H9 (cell line): ENCODE data around the gene OLR1. TPM values are rescaled to one million over a fixed set of nuclear protein-coding genes. Genes with fewer than 3 reads are reported as not detected.

Experiments
- DNase-seq: peaks from one replicate; pipeline ENCODE4 v3.0.0-alpha.2; 2017
- H2AFZ ChIP-seq: one replicate; pipeline ENCODE4 v1.6.1; 2013; ENCODE audit warnings: mild to moderate bottlenecking, low read length, control low read depth, moderate library complexity
- H2AK5ac ChIP-seq: 2 replicates; pipeline ENCODE4 v1.6.1; 2013; ENCODE audit warnings: low read length, control low read depth, mixed read lengths; ENCODE audit not compliant: insufficient read length
- H2BK120ac ChIP-seq: one replicate; pipeline ENCODE4 v1.6.1; 2013; ENCODE audit warnings: low read depth, mild to moderate bottlenecking, low read length, control low read depth, inconsistent platforms; ENCODE audit not compliant: poor library complexity, severe bottlenecking
- H2BK12ac ChIP-seq: 2 replicates; pipeline ENCODE4 v1.6.1; 2013; ENCODE audit warnings: low read length, control low read depth, mixed read lengths, low read depth; ENCODE audit not compliant: insufficient read length
- H2BK15ac ChIP-seq: 2 replicates; pipeline ENCODE4 v1.6.1; 2013; ENCODE audit warnings: low read depth, low read length, control low read depth
- H2BK20ac ChIP-seq: one replicate; pipeline ENCODE4 v1.6.1; 2013; ENCODE audit warnings: low read depth, mild to moderate bottlenecking, low read length, control low read depth, inconsistent platforms; ENCODE audit not compliant: poor library complexity, severe bottlenecking
- H2BK5ac ChIP-seq: 2 replicates; pipeline ENCODE4 v1.6.1; 2013; ENCODE audit warnings: low read length, control low read depth, mixed read lengths; ENCODE audit not compliant: insufficient read length
- H3K14ac ChIP-seq: 2 replicates; pipeline ENCODE4 v1.6.1; 2013; ENCODE audit warnings: low read length, control low read depth; ENCODE audit not compliant: insufficient read depth
- H3K18ac ChIP-seq: 2 replicates; pipeline ENCODE4 v1.6.1; 2013; ENCODE audit warnings: low read depth, mild to moderate bottlenecking, mixed read lengths, low read length, control low read depth; ENCODE audit not compliant: insufficient read length
- H3K23ac ChIP-seq: 2 replicates; pipeline ENCODE4 v1.6.1; 2013; ENCODE audit warnings: low read length, control low read depth, mixed read lengths, low read depth; ENCODE audit not compliant: insufficient read length
- H3K23me2 ChIP-seq: 2 replicates; pipeline ENCODE4 v1.6.1; 2013; ENCODE audit warnings: low read depth, mild to moderate bottlenecking, mixed read lengths, low read length, control low read depth; ENCODE audit not compliant: insufficient read length, poor library complexity, severe bottlenecking
- H3K27ac ChIP-seq: 2 replicates; pipeline ENCODE4 v1.5.1; 2013; ENCODE audit warnings: low read length, control low read depth, mixed read lengths, low read depth; ENCODE audit not compliant: insufficient read length
- H3K27me3 ChIP-seq: 2 replicates; pipeline ENCODE4 v1.6.1; 2013; ENCODE audit warnings: low read length, control low read depth, inconsistent platforms; ENCODE audit not compliant: insufficient read depth
- H3K4ac ChIP-seq: 2 replicates; pipeline ENCODE4 v1.6.1; 2013; ENCODE audit warnings: low read depth, mild to moderate bottlenecking, control low read depth, inconsistent platforms, low read length, moderate library complexity
- H3K4me1 ChIP-seq: 2 replicates; pipeline ENCODE4 v1.6.1; 2013; ENCODE audit warnings: low read length, control low read depth, inconsistent platforms; ENCODE audit not compliant: insufficient read depth
- H3K4me2 ChIP-seq: 2 replicates; pipeline ENCODE4 v1.6.1; 2013; ENCODE audit warnings: low read length, control low read depth, mixed read lengths; ENCODE audit not compliant: insufficient read length, insufficient read depth
- H3K56ac ChIP-seq: 2 replicates; pipeline ENCODE4 v1.6.1; 2013; ENCODE audit warnings: low read depth, mild to moderate bottlenecking, mixed read lengths, low read length, control low read depth; ENCODE audit not compliant: insufficient read length
- H3K79me1 ChIP-seq: 2 replicates; pipeline ENCODE4 v1.6.1; 2013; ENCODE audit warnings: low read depth, mild to moderate bottlenecking, moderate library complexity, low read length, control low read depth, inconsistent platforms; ENCODE audit not compliant: insufficient read depth, poor library complexity, severe bottlenecking
- H3K79me2 ChIP-seq: 2 replicates; pipeline ENCODE4 v1.6.1; 2013; ENCODE audit warnings: low read length, control low read depth, inconsistent platforms; ENCODE audit not compliant: insufficient read depth
- H3K9ac ChIP-seq: 2 replicates; pipeline ENCODE4 v1.6.1; 2013; ENCODE audit warnings: low read length, control low read depth, mixed read lengths; ENCODE audit not compliant: insufficient read length; ENCODE audit errors: extremely low read depth
- H3K9me3 ChIP-seq: one replicate; pipeline ENCODE4 v1.6.1; 2013; ENCODE audit warnings: low read depth, low read length, inconsistent platforms; ENCODE audit not compliant: control insufficient read depth
- H3T11ph ChIP-seq: one replicate; pipeline ENCODE4 v1.6.1; 2013; ENCODE audit warnings: mild to moderate bottlenecking, low read length, control low read depth, inconsistent platforms
- H4K20me1 ChIP-seq: one replicate; pipeline ENCODE4 v1.6.1; 2013; ENCODE audit not compliant: control insufficient read depth, insufficient read length, insufficient read depth
- H4K5ac ChIP-seq: 2 replicates; pipeline ENCODE4 v1.6.1; 2013; ENCODE audit warnings: low read depth, mild to moderate bottlenecking, mixed read lengths, low read length, control low read depth; ENCODE audit not compliant: insufficient read length
- H4K8ac ChIP-seq: replicated peaks from 2 replicates; pipeline ENCODE4 v1.6.1; 2013; ENCODE audit warnings: low read length, control low read depth, mixed read lengths, low read depth; ENCODE audit not compliant: insufficient read length
- H4K91ac ChIP-seq: 2 replicates; pipeline ENCODE4 v1.6.1; 2013; ENCODE audit warnings: low read depth, mild to moderate bottlenecking, moderate library complexity, mixed read lengths, low read length, control low read depth; ENCODE audit not compliant: insufficient read length
- H3K27ac Mint-ChIP-seq, 3 experiments: 2 replicates in 2 of 3; 3 replicates in 1 of 3; pipeline ENCODE4 v1.8.0; 2020 to 2021; ENCODE audit warnings: mixed read lengths in 3 of 3, mild to moderate bottlenecking in 1 of 3, moderate library complexity in 1 of 3
- H3K27me3 Mint-ChIP-seq: 2 replicates; pipeline ENCODE4 v1.8.0; 2021; ENCODE audit warnings: low read depth, mild to moderate bottlenecking, moderate library complexity, mixed read lengths
- H3K36me3 Mint-ChIP-seq, 3 experiments: 2 replicates in 2 of 3; 3 replicates in 1 of 3; pipeline ENCODE4 v1.8.0; 2020 to 2021; ENCODE audit warnings: low read depth in 3 of 3, mixed read lengths in 3 of 3; ENCODE audit not compliant: insufficient read depth in 1 of 3
- H3K4me1 Mint-ChIP-seq, 2 experiments: 2 replicates each; pipeline ENCODE4 v1.8.0; 2020; ENCODE audit warnings: mixed read lengths in 2 of 2
- H3K4me3 Mint-ChIP-seq, 2 experiments: 2 replicates in 1 of 2; 3 replicates in 1 of 2; pipeline ENCODE4 v1.8.0; 2020 to 2021; ENCODE audit warnings: mild to moderate bottlenecking in 2 of 2, mixed read lengths in 2 of 2, moderate library complexity in 1 of 2
- H3K9me3 Mint-ChIP-seq, 2 experiments: 2 replicates in 1 of 2; 3 replicates in 1 of 2; pipeline ENCODE4 v1.8.0; 2020; ENCODE audit warnings: mild to moderate bottlenecking in 2 of 2, mixed read lengths in 2 of 2, moderate library complexity in 1 of 2
- CTCF ChIP-seq: fragments of 200-600 bp; sonication (generic); conservative IDR thresholded peaks from 3 replicates; pipeline ENCODE4 v1.8.0; 2021; ENCODE audit warnings: antibody characterized with exemption, mild to moderate bottlenecking
- WGBS: extraction: QIAGEN DNeasy Blood & Tissue Kit; methylation state at CpG from one replicate; pipeline ENCODE4 v1.1.7; 2013; ENCODE audit warnings: missing lambda C conversion rate, low lambda C conversion rate, mixed read lengths; ENCODE audit not compliant: insufficient read length; ENCODE audit errors: extremely low coverage; 5-methylcytosine and 5-hydroxymethylcytosine counted together
- total RNA-seq: library from RNA; stranded (reverse); gene quantifications from 2 replicates; pipeline ENCODE4 v1.2.1, GENCODE V29; 2021

OLR1 gene
- total RNA-seq, 1 experiment from 2014 or later: not detected

DNA sequence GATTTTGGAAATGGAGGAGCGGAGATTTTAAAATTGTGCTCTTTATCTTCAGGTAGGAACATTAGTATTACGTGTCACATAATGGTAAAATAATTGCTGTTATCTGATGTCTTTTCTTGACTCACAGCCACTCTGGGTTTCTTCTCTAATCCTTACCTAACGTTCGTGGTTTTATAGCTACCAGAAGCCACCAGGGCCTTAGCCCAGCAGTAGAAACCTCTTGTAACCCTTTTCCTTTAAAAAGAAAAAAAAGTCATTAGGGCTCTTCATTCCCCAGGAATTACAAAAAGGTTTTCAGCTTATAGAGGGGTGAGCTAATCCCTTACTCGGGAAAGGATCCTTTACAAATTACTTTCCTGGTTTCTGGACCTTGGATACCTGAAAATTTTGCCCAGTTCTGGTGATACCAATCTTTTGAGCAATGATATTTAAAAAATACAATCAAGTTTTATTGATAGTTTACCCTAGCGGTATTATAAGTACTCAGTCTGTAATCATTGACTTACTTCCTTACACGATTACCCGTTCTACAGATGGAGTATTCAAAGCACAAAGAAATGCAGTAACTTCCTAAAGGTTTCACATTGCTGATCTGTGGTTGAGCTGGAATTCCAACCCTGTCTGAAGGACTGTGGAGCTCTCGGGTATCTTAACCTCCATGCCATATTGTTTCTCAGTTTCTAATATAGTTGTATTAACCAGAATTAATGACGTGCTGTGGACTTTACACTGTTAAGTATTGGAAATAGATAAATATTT is 42.4 kb upstream of the OLR1 start:
- DNase-seq: no peak
- H3K23ac ChIP-seq: no peak overlapping the region
- peaks cover 11% of the 10 kb centered on the region for H3K79me1 ChIP-seq
- Mint-ChIP-seq H3K36me3 (peaks cover 0 to 10% (median 5%) of the 10 kb centered on the region in 3 experiments; a peak in 6 of 7 replicates), H3K27ac (peak overlapping the region; percentile 95 to 99 (median 97); a peak in 3 of 7 replicates), H3K4me3 (peak overlapping the region; percentile 96 to 99), H3K4me1 (peaks cover 19 to 23% of the 10 kb centered on the region in 2 experiments), H3K27me3 (no peaks in the 10 kb centered on the region), H3K9me3 (no peaks in the 10 kb centered on the region)
- H2BK5ac ChIP-seq: no peak overlapping the region
- no peak overlapping the region for H4K8ac ChIP-seq
- H3K27me3 ChIP-seq: no peaks in the 10 kb centered on the region
- peak overlapping the region; percentile 90 for H3K4me2 ChIP-seq
- no peak overlapping the region for H3K56ac ChIP-seq
- H4K20me1 ChIP-seq: peaks cover 3% of the 10 kb centered on the region
- peak overlapping the region; percentile 69 for H3K9ac ChIP-seq
- H3K4ac ChIP-seq: no peak overlapping the region
- no peak for TF ChIP-seq CTCF
- no peak overlapping the region for H4K5ac ChIP-seq
- no peak overlapping the region for H3K18ac ChIP-seq
- no peak overlapping the region for H2AK5ac ChIP-seq
- H3K23me2 ChIP-seq: peaks cover 12% of the 10 kb centered on the region
- no peak overlapping the region for H2AFZ ChIP-seq
- WGBS: no CpG with 5 or more reads among the region's 10 CpGs
- no peak overlapping the region for H3T11ph ChIP-seq
- no peak overlapping the region for H3K27ac ChIP-seq
- H3K14ac ChIP-seq: no peak overlapping the region
- no peak overlapping the region for H2BK15ac ChIP-seq
- no peak overlapping the region for H2BK20ac ChIP-seq
- no peak overlapping the region for H2BK12ac ChIP-seq
- H4K91ac ChIP-seq: no peak overlapping the region
- H3K79me2 ChIP-seq: peaks cover 3% of the 10 kb centered on the region; the same call in 1 of the 2 replicates
- no peak overlapping the region for H2BK120ac ChIP-seq
- no peaks in the 10 kb centered on the region for H3K9me3 ChIP-seq
- H3K4me1 ChIP-seq: peaks cover 6% of the 10 kb centered on the region
